8988T (cell line): ENCODE results near the gene HMOX1.
A peak's percentile ranks its signal among the peaks of the same experiment; 100 is the strongest.

Experiments
- DNase-seq: peaks from one replicate; pipeline ENCODE4 v3.0.0; 2011

HMOX1 gene

DNA sequence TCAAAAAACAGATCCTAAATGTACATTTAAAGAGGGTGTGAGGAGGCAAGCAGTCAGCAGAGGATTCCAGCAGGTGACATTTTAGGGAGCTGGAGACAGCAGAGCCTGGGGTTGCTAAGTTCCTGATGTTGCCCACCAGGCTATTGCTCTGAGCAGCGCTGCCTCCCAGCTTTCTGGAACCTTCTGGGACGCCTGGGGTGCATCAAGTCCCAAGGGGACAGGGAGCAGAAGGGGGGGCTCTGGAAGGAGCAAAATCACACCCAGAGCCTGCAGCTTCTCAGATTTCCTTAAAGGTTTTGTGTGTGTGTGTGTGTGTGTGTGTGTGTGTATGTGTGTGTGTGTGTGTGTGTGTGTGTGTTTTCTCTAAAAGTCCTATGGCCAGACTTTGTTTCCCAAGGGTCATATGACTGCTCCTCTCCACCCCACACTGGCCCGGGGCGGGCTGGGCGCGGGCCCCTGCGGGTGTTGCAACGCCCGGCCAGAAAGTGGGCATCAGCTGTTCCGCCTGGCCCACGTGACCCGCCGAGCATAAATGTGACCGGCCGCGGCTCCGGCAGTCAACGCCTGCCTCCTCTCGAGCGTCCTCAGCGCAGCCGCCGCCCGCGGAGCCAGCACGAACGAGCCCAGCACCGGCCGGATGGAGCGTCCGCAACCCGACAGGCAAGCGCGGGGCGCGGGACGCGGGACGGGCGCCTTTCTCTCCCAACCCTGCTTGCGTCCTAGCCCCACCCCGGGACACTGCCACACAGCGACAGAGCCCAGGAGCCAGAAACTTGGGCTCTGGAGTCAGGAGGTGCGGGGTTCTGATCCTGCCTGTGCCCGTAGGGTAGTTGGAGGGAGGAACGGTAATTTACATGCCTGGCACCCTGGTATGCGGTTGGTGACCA, at the start of gene HMOX1:
TSS of gene HMOX1 (plus strand) at position 560 of the 887 bp plus-strand sequence. CDS start at position 638, 78 bp downstream.
- DNase-seq = peak; percentile 68

- no peak for DNase-seq
Measured at GRCh38 chr22:35332278-35332677, 48.6 kb upstream of the HMOX1 start.

GRCh38 chr22:35333220-35333619, 47.7 kb upstream of the HMOX1 start:
- DNase-seq = no peak

DNA sequence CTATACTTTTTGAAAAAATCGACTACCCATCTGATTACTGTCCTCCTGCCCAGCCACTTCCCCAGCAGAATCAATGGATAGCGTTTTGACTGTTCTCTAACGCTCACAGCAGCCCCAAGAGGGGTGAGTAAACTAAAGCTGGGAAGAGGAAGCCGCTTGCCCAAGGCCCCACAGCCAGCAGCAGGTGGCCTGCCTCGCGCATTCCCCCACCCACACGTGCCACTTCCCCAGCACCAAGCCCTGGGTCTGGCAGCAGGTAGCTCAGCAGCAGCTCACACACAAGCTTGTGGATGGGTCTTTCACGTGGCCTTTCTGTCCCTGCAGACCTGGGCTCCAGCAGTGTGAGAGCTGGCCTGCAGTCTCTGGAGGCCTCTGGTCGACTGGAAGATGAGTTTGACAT, 46.9 kb upstream of the HMOX1 start:
- DNase-seq = no peak

DNA sequence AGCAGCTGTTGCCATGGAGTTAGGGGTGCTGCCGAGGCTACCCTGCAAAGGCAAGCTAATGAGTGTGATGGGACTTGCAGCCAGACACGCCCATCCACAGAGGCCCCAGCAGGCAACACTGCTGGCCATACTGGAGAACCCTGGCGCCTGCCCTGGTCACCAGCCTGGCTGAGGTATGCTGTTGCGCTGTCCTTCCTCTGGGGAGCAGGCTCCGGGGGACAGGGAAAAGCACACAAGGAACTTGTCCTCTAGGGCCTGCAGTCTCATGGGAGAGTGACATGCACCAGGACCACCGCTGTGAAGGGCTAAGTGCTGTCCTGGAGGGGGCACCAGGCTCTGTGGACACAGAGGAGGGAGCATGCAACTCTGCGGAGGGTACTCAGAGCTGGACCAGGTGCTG, 45.4 kb upstream of the HMOX1 start:
- no peak for DNase-seq

GRCh38 chr22:35335936-35336781, 44.7 kb upstream of the HMOX1 start:
- no peak for DNase-seq

DNA sequence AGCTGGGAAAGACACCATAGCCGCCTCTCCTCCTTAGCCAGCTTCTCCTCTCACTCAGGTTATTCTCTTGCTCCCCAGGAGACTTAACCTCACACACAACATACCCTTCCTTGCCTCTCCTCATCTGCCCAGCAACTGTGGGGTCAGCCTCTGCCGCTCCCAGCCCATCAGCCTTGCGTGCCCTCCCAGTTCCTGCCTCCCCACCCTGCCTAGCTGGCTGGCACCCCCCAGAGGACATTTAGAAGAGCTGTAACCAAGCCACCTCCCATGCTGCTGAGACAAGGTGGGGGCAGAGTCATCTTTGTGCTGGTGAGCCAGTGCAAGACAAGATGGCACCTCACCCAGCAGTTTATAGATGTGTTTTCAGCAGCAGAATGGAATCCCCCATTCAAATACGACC, 43.0 kb upstream of the HMOX1 start:
- peak; percentile 48 for DNase-seq

DNA sequence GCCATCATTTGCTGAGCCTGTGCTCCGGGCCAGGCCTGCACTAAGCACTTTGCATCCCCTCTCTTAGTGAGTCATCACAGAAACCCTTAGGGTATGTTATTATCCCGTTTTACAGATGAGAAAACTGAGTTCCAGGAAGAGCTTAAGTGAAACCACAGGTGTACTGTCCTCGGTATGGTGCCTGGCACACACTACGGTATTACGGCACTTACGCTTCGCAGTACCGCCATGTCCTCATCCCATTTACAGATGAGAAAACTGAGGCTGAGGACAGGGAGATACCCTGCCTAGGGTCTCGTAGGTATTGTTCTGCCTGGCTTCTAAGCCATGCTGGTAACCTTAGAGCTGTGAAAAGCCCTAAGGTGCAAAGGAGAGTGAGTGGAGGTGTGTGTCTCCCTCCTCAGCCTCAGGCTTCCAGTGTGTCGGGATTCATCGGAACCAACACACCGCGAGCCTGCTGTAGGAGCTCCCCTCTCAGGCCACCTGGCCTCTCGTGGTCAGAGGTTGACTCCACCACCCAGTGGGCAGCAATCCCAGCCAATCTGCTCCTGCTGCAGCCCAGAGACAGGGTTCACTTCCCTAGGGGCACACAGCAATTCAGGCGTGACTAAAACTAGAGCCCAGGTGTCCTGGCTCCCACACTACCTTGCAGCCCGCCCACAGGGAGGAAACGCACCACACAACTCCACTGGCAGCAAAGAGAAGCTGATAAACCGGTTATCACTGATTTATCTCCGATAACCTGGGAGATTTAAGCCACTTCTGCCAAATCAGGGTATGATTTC, 39.6 kb upstream of the HMOX1 start:
- no peak for DNase-seq

DNA sequence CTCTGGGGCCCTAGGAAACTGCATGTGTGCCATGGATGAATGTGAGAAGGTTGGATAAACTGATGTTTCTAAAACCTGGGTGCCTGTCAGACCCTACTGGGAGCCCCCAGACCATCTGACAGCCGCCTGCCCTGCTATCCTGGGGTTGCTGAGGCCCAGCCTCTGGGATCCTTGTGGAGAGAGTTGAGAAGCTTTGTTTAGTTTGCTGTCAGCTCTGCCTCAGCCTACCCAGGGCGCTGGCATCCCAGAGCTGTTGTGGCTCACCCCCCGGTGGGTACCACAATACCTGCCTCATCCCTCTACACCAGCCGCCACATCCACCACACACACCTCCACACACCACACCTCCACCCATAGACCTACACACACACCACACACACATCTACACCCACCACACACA, 38.5 kb upstream of the HMOX1 start:
- DNase-seq = no peak

DNA sequence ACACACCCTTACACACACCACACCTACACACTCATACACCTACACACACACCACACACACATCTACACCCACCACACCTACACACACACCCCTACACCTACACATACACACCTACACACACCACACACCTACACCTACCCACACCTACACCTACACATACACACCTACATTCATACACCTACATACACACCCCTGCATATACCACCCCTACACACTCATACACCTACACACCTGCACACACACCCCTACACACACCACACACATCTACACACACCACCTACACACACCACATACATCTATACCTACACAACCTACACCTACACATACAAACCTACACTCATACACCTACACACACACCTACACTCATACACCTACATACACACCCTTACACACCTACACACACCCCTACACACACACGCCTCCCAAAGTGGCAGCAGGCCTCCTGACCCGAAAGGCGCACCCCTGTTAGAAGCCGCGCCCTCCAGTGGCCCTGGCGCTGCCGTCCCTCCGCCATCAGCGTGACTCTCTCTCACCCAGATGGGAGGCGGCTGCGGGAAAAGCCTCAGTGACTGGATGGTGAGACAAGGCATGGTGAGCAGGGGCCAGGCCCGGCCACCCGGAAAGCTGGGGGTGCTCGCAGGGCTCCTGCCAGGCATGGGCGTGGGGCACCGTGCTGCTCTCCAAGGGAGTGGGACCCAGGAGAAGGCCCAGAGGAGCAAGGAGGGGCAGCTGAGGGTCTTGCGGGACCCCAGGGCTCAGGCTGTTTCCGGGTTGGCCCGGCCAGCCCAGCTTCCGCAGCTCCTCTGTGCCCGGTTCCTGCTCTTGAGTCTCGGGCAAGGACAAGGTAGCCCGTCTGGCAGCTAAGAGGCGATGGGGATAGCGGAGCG, 37.0 kb upstream of the HMOX1 start:
- no peak for DNase-seq

- DNase-seq = no peak
Measured at GRCh38 chr22:35344956-35345690, 35.8 kb upstream of the HMOX1 start.

DNA sequence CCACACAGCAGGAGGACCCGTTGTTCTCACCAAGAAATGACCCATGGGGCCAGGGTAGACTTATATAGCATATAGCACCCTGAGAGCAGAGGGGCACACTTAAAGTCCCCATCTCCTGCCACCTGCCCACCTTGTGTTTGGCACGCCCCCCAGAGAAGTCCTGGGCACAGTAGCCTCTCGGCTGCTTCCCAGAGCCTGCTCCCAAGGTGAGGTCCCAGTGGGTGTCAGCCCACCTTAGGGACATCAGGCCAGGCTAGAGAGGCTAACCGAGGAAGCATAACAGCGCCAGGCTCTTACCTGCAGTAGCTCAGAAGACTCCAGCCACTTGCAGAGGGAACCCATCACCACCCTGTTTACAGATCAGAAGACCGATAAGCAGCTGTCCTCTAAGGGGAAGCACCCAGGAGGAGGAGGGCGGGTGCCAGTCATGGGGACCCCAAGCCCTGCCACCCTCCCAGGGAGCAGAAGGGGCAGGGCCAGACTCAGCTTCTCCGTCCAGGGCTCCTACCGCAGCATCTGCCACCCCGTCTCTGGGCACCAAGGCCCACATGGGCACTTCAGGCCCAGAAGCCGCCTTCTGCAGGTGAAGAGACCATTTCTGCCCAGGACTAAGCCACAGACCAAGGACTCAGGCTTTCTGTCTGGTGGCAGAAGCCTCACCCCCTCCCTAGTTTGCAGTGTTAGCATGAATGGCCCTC, 34.9 kb upstream of the HMOX1 start:
- DNase-seq = no peak

DNA sequence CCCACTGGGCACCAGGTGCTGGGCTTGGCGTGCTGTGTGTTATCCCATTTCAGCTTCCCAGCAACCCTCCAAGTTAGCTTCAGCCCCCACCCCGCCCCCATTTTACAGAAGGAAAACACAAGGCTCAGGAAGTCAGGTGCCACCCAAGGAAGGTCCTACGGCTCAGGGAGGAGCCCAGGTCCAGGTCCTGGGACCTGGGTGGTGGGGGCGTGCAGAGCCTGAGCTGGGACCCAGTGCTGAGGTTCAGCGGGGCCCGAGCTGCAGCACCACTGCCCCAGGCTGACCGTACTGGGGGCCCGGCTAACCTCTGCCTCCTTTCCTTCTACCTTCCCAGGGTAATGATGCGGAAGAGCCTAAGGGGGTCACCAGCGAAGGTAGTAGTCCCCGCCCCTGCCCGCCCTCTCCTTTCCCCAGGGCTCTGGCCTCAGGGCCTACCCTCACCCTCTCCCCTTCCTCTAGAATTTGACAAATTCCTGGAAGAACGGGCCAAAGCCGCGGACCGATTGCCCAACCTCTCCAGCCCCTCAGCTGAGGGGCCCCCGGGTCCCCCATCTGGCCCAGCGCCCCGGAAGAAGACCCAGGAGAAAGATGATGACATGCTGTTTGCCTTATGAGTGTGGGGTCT, 34.2 kb upstream of the HMOX1 start:
- no peak for DNase-seq

DNA sequence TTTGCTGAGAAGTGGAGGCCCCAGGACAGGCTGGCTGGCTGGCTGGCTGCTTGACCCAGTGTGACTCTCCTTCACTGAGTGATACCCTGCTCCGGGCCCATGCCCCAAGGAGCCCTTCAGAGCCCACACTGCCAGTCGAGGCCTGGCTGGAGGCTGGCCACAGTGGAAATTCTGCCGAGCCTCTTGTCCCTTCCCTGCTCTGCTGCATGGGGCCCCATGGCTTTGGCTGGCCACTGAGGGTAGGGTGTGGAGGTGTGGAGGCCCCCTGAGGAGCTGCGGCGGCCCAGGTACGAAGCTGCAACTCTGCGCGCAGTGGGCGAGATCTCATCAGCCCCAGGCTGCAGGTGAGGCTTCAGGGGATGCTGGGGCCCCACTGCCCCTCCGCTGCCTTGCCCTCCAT, 33.4 kb upstream of the HMOX1 start:
- DNase-seq = no peak

GRCh38 chr22:35348026-35348590, 32.8 kb upstream of the HMOX1 start:
- DNase-seq = no peak

DNA sequence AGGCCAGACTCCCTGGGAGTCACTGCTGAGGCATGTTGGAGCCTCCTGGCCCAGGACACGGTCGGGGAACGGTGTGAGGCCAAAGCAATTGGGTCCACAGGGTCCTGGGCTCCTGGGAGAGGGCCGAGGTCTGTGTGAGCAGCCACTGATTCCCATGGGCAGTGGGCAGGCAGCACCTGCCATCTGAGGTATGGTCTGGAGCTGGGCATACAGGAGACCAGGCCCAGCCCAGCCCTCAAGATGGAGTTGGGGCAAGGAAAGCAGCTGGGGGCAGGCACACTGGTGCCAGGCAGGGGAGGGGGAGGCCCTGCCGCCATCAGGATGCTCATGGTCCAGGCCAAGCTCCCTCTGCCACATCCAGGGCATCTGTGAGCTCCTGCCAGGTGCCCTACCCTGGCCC, 32.2 kb upstream of the HMOX1 start:
- DNase-seq = no peak

DNA sequence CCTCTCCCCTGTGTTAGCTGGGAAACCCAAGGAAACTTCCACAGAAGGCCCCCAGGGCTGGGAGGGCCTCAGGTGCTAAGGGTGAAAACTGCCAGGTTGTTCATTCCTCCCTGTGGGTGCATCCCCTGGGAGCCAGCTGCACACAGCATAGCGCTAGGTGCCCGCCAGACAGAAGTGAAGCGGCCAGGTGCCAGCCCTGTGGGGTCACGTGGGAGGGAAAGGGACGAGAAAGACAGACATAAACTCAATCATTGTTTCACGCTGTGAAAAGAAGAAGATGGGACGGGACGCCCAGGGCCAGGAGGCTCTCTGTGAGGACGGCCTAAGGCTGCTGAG, 31.6 kb upstream of the HMOX1 start:
- DNase-seq = no peak

- DNase-seq = no peak
Measured at GRCh38 chr22:35349704-35350538, 31.0 kb upstream of the HMOX1 start.
